Stimulated activated naive CD4-positive, alpha-beta T cell treated with Interleukin-2 at 50 U/mL for 16 hours (primary cell): Measurements from ENCODE around the gene SP8.
"Not testable (repeated sequence)": the region's sequence is repeated elsewhere in the genome, so short reads cannot be mapped to it uniquely, and the experiment has no call there.

Source experiments
- DNase-seq: peaks from one replicate; lab custom pipeline; 2025; lab: John Stamatoyannopoulos, UW

Gene SP8

GRCh38 chr7:20786779-20787659 is at the start of gene SP8:
Gene SP8 (minus strand): TSS chr7:20786886. CDS start chr7:20786798, 88 bp downstream.
- no peak for DNase-seq

DNA sequence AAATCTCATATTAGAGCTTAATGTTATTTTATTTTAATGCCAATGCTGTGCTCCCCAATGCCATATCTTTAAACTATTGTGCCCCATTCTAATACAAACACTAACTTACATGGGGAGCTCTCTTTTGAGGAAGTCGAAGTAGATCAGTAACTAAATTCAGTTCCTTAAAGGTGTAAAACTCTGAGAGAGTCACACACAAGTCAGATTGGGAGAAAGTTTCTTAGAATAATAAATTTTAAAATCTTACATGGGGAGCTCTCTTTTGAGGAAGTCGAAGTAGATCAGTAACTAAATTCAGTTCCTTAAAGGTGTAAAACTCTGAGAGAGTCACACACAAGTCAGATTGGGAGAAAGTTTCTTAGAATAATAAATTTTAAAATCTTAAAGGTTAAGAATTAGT is 49.7 kb upstream of the SP8 start:
- DNase-seq: not testable (repeated sequence)

- no peak for DNase-seq
Observed at GRCh38 chr7:20835111-20835750, 48.5 kb upstream of the SP8 start.

DNA sequence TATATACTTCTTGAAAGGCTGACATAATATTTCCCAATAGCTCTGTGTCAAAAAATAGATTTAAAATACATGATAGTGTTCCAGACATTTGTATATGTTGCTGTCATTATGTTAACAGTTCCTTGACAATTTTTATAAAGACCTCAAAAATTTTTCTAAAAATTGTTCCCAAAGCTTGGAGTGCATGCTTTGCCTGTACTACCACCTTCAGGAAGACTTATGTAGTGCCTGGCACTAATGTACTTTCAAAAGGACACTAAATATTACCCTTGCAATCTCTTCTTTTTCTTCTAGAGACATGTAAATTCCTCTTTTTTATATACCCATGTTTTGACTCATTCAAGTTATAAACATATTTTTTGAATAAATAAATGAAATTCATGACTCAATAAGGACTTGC is 48.0 kb upstream of the SP8 start:
- no peak for DNase-seq

GRCh38 chr7:20831956-20832355 is 45.3 kb upstream of the SP8 start:
- DNase-seq: no peak

GRCh38 chr7:20831451-20831850 is 44.8 kb upstream of the SP8 start:
- no peak for DNase-seq

DNA sequence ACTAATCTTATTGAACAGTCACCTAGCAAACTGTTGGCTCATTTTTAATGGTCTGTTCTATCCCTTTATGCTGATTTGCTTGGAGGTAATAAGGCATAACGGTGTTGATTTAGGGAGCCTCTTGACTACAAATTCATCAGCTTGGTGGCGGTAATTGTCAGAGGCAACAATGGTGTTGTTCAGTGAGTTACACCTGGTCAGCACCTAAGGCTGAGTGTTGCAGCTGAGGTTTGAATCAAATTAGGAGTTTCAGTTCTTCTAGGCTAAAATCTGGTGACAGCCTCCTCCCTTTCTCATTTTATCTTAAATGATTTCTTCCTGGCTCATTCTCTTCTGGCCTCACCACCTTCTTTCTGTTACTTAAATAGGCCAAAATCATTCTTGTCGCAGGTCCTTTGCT is 42.3 kb upstream of the SP8 start:
- no peak for DNase-seq

GRCh38 chr7:20827172-20827571 is 40.5 kb upstream of the SP8 start:
- DNase-seq: no peak

DNA sequence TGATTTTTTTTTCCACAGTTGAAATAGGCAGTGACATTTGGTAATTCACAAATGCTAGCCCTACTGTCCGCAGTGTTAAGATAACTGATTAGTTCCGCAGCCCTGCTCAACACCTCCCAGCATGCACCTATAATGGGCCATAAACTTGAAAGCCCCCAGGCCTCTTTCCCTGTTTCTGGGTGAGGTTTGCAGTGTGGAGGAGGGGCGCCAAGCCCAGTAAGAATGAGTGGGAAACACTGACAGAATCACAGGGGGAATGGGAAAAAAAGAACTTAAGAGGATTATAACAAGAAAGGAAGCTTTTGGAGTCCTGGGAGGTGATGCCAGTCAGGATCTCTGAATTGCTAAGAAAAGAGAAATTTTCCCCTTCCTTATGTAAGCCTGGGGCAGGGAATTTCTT is 39.6 kb upstream of the SP8 start:
- no peak for DNase-seq

DNA sequence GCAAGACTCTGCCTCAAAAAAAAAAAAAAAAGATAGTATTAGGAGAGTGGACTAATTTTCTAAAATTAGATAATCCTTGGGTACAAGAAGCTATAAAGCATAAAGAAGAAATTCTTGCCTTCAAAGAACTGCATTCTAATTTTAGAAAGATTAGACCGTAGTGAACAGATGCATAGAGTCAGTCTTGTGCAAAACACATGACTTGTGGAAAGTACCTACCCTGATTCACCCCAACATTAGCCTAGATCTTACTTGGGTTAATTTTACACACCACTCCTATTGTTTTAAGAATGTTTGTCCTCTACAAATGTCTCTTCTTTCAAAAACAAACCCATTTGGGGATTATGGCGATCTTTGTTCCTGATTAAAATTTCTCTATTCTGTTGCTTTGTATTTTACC is 38.9 kb upstream of the SP8 start:
- DNase-seq: no peak

GRCh38 chr7:20821390-20821789 is 34.7 kb upstream of the SP8 start:
- DNase-seq: not testable (repeated sequence)

- no peak for DNase-seq
Observed at GRCh38 chr7:20816372-20816959, 29.8 kb upstream of the SP8 start.

DNA sequence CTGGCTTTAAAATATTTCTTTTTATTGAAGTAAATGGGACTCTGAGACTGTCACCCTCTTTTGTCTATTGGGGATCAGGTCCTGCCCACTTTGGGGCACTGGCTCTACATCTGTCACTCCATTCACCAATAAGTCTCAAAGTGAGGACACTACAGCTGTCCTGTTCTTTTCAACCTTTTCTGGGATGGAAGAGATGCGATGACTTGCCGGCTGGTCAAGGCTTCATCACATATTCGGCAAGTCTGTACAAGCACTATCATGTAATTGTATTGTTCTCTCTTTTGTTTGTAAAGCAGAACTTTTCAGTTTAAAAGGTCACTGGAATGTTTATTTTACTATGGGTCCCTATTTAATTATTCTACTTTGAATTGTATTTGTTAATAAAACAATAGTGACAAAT is 17.7 kb upstream of the SP8 start:
- no peak for DNase-seq

- no peak for DNase-seq
Observed at GRCh38 chr7:20799566-20800366, 13.1 kb upstream of the SP8 start.

DNA sequence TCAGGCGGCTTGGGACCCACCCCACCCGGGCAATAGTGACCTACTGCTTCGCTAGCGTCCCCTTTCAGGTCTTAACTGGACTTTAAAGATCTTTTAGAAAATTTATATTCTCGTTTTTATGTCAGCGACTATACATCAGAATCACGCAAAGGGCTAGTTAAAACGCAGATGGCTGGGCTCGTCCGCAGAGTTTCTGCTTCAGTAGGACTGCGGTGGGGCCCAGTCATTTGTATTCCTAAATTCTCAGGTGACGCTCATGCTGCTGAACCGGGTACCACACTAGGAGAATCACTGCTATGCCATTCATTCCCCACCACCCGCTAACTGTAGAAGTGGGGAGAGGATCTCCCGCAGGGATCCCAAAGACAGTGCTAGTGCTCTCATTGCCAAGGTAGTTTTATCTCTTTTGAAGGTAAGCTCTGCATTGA is 12.0 kb upstream of the SP8 start:
- DNase-seq: no peak

DNA sequence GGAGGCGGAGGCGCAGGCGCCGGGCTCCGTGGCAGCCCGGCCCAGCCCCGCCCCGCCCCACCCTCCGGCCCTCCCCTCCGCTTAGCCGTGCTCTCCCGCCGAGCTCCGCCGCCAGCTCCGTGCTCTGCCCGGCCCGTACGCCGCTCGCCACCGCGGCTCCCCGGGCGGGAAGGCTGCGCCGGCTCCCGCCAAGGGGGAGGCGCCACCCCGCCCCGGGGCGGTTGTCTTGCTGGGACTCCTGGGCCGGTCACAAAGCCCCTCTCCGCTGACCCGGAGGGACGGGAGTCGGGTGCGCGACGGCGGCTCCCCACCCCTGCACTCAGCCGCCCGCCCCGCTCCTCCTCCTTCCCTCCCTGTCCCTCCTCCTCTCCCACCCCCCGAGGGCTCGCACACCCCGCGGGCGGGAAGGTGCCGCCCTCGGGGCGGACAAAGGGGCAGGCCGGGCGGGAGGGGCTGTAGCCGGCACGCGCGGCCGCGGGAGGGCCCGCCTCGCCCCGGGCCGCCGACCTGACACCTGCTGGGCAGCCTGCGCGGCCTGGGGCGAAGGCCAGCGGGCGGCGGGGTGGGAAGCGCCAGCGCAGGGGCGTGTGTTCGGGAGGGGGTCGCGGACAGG is 11.5 kb upstream of the SP8 start:
- no peak for DNase-seq

GRCh38 chr7:20797462-20798080 is 10.9 kb upstream of the SP8 start:
- DNase-seq: no peak

DNA sequence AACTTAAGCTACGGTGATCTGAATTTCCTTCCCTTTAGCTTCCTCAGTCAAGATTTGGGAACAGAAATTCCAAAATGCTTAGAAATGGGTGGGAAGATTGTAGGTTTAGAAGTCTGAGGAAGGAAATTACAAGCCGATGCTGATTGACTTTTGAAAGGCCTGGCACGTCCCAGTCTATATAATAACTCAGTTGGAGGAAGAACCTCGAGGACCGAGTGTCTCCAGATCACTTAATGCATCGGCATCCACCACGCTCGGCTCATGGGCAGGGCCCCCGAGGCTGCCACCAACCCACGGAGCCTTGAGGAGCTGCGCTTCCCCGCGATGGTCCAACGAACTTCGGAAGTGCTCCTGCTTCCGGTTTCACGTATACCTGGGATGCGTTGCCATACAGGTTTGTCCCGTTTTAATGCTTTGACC is 10.4 kb upstream of the SP8 start:
- no peak for DNase-seq

DNA sequence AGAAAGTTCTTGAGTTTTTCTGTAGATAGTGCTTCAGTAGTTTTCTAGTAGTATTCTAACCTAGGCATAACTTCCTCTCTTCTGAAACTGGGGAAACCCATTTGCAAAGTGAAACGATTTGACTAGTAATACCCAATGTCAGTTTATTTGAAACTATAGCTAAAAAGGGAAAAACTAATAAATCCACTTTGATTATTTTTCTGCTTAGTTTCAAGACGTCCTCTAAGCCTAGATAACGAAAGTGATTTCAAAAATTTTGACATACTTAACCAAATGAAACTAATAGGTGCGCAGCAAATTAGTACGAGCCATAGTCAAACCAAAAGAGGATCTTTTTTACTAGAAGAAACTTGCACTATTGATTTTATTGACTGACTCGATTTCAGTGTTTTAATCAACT is 9.8 kb upstream of the SP8 start:
- no peak for DNase-seq

DNA sequence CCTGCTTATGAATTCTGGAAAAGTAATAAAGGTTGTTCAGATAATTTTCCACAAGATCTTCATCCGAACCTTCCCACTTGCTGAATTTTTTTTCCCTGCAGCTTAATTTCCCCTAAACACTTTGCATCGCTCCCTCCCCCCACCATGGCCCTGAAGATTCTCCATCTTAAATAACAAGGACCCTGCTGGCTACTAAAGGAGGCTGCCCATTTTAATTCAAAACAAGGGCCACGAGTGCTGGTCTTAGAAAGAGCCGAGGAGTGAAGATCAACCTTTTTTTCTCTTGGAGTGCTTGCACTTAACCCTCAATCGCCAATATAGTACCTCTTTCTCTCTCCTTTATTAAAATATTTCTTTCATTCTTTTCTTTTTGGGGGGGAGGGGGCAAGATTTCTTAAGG is 9.2 kb upstream of the SP8 start:
- DNase-seq: no peak

DNA sequence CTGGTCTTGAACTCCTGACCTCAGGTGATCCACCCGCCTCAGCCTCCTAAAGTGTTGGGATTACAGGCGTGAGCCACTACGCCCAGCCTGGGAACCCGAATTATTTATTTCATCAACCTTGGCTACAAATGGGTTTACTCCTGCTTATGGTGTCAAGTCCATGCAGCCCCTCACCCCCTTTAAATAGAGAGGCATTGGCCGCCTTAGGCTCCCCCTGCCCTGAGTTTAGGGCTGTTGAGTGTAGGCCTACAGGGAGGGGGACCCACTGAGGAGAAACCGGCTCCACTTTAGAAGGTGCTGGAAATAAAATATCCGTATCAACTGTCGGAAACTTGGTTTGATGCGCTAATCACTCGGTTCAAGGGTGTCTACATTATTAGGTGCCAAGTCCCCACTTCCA is 8.7 kb upstream of the SP8 start:
- DNase-seq: no peak
